ENCODE measurements around the gene CAMK2D. TPM values are rescaled to one million over a fixed set of nuclear protein-coding genes. Genes with fewer than 3 reads are reported as not detected.

The CAMK2D gene
- total and polyA plus RNA-seq, 4 donors: 10.1 to 31.0 (median 25.6) TPM

GRCh38 chr4:113732967-113733527 is 28.5 kb downstream of the CAMK2D start:
- no peak for DNase-seq (ENCODE audit: low spot score)
- Histone ChIP-seq H3K4me3 (ENCODE audit: low read depth in 1 of 3, low read length in 3 of 3) (no peak overlapping the region), H3K4me1 (ENCODE audit: control insufficient read depth in 4 of 4, insufficient read depth in 4 of 4, low read length in 3 of 4) (no peaks in the 10 kb centered on the region), H3K9me3 (ENCODE audit: control insufficient read depth in 4 of 4, low read length in 3 of 4) (no peaks in the 10 kb centered on the region), H3K27me3 (ENCODE audit: control insufficient read depth in 4 of 4, insufficient read depth in 4 of 4, low read length in 3 of 4) (no peaks in the 10 kb centered on the region), H3K27ac (ENCODE audit: low read depth in 1 of 2, low read length in 2 of 2) (no peak overlapping the region), H3K36me3 (ENCODE audit: control insufficient read depth in 4 of 4, insufficient read depth in 3 of 4, low read depth in 1 of 4, low read length in 3 of 4) (no peaks in the 10 kb centered on the region), H3K9ac (ENCODE audit: low read depth in 1 of 2, low read length in 2 of 2) (no peak overlapping the region)
- TF ChIP-seq YY1 (IDR thresholded peaks at IDR 0.05) (no peak), ZBTB33 (IDR thresholded peaks at IDR 0.05) (no peak), FOXA2 (IDR thresholded peaks at IDR 0.05) (no peak), ATF3 (IDR thresholded peaks at IDR 0.05) (no peak), NR2F2 (IDR thresholded peaks at IDR 0.05) (no peak), FOXA1 (IDR thresholded peaks at IDR 0.05) (no peak), MAX (IDR thresholded peaks at IDR 0.05) (no peak), TAF1 (conservative IDR thresholded peaks at IDR 0.05) (no peak), RXRA (IDR thresholded peaks at IDR 0.05) (no peak), EGR1 (IDR thresholded peaks at IDR 0.05; ENCODE audit: low read depth in 2 of 2) (no peak)
- TF ChIP-seq, protein P1, sequence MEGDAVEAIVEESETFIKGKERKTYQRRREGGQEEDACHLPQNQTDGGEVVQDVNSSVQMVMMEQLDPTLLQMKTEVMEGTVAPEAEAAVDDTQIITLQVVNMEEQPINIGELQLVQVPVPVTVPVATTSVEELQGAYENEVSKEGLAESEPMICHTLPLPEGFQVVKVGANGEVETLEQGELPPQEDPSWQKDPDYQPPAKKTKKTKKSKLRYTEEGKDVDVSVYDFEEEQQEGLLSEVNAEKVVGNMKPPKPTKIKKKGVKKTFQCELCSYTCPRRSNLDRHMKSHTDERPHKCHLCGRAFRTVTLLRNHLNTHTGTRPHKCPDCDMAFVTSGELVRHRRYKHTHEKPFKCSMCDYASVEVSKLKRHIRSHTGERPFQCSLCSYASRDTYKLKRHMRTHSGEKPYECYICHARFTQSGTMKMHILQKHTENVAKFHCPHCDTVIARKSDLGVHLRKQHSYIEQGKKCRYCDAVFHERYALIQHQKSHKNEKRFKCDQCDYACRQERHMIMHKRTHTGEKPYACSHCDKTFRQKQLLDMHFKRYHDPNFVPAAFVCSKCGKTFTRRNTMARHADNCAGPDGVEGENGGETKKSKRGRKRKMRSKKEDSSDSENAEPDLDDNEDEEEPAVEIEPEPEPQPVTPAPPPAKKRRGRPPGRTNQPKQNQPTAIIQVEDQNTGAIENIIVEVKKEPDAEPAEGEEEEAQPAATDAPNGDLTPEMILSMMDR (IDR thresholded peaks at IDR 0.05; ENCODE audit: low read depth, low read length, missing input control): no peak
- WGBS: 85% methylated on average over 1 of the region's 1 CpG

GRCh38 chr4:113730467-113731216 is 30.9 kb downstream of the CAMK2D start:
- H3K9me3 ChIP-seq (ENCODE audit: control insufficient read depth in 4 of 4, low read length in 3 of 4): no peaks in the 10 kb centered on the region
- H3K9ac ChIP-seq (ENCODE audit: low read depth in 1 of 2, low read length in 2 of 2): no peak overlapping the region
- H3K27ac ChIP-seq (ENCODE audit: low read depth in 1 of 2, low read length in 2 of 2): no peak overlapping the region
- peaks cover 3 to 8% (median 5%) of the 10 kb centered on the region in 4 donors for H3K4me1 ChIP-seq (ENCODE audit: control insufficient read depth in 4 of 4, insufficient read depth in 4 of 4, low read length in 3 of 4)
- no peak overlapping the region for H3K4me3 ChIP-seq (ENCODE audit: low read depth in 1 of 3, low read length in 3 of 3)
- H3K36me3 ChIP-seq (ENCODE audit: control insufficient read depth in 4 of 4, insufficient read depth in 3 of 4, low read depth in 1 of 4, low read length in 3 of 4): no peaks in the 10 kb centered on the region
- WGBS: 90% methylated on average over 2 of the region's 2 CpGs
- no peak for TF ChIP-seq ZBTB33 (IDR thresholded peaks at IDR 0.05)
- TF ChIP-seq, protein P1 (IDR thresholded peaks at IDR 0.05; ENCODE audit: low read depth, low read length, missing input control): no peak
- DNase-seq (ENCODE audit: low spot score): no peak
- H3K27me3 ChIP-seq (ENCODE audit: control insufficient read depth in 4 of 4, insufficient read depth in 4 of 4, low read length in 3 of 4): no peaks in the 10 kb centered on the region
